ENCODE measurements around the gene EIF4B. TPM values are rescaled to one million over a fixed set of nuclear protein-coding genes. Genes with fewer than 3 reads are reported as not detected.

EIF4B gene
- total RNA-seq, 4 donors from 2014 or later: 297 to 484 (median 401) TPM

DNA sequence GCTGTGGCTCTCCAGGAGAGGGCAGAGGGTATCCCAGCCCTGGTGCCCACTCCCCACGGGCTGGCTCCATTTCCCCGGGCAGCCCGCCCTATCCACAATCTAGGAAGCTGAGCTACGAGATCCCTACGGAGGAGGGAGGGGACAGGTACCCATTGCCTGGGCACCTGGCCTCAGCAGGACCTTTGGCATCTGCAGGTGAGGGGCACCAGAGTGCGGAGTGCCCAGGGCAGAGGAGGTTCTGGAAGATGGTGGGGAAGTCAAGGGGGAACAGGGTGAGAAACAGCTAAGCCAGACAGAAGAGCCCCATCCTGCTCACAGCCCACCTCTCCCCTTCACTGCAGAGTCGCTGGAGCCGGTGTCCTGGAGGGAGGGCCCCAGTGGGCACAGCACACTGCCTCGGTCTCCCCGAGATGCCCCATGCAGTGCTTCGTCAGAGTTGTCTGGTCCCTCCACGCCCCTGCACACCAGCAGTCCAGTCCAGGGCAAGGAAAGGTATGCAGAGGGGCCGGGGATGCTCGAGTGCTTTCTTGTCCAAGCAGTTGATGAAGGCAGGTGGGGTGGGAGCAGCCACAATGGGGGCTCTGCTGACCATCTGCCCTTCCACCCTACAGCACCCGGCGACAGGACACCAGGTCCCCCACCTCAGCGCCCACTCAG lies 53.9 kb downstream of the EIF4B start:
- Histone ChIP-seq H3K4me3 (no peak overlapping the region), H3K9me3 (no peaks in the 10 kb centered on the region), H3K27ac (peak overlapping the region; percentile 36 to 100 (median 74)), H3K36me3 (peaks cover 10 to 100% (median 11%) of the 10 kb centered on the region in 3 donors), H3K27me3 (no peaks in the 10 kb centered on the region), H3K4me1 (peaks cover 0 to 100% (median 48%) of the 10 kb centered on the region in 4 donors)
- 78 to 86% methylated on average over 15 to 17 of the region's 17 CpGs for WGBS, 2 donors
- peak in 1 of 2 donors; percentile 11 for DNase-seq (ENCODE audit: low spot score in 2 of 2)
- TF ChIP-seq, protein P1, sequence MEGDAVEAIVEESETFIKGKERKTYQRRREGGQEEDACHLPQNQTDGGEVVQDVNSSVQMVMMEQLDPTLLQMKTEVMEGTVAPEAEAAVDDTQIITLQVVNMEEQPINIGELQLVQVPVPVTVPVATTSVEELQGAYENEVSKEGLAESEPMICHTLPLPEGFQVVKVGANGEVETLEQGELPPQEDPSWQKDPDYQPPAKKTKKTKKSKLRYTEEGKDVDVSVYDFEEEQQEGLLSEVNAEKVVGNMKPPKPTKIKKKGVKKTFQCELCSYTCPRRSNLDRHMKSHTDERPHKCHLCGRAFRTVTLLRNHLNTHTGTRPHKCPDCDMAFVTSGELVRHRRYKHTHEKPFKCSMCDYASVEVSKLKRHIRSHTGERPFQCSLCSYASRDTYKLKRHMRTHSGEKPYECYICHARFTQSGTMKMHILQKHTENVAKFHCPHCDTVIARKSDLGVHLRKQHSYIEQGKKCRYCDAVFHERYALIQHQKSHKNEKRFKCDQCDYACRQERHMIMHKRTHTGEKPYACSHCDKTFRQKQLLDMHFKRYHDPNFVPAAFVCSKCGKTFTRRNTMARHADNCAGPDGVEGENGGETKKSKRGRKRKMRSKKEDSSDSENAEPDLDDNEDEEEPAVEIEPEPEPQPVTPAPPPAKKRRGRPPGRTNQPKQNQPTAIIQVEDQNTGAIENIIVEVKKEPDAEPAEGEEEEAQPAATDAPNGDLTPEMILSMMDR (IDR thresholded peaks at IDR 0.05): no peak
- TF ChIP-seq POLR2A (IDR thresholded peaks at IDR 0.05): no peak
- TF ChIP-seq EP300 (IDR thresholded peaks at IDR 0.05): no peak

DNA sequence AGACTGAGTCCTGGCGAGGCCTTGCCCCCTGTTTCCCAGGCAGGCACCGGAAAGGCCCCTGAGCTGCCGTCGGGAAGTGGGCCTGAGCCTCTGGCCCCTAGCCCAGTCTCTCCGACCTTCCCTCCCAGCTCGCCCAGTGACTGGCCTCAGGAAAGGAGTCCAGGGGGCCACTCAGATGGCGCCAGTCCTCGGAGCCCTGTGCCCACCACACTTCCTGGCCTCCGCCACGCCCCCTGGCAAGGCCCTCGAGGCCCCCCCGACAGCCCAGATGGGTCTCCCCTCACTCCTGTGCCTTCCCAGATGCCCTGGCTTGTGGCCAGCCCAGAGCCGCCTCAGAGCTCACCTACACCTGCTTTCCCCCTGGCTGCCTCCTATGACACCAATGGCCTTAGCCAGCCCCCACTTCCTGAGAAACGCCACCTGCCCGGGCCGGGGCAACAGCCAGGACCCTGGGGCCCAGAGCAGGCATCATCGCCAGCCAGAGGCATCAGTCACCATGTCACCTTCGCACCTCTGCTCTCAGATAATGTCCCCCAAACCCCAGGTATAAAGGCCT lies 54.5 kb downstream of the EIF4B start:
- DNase-seq (ENCODE audit: low spot score in 2 of 2): peak in 1 of 2 donors; percentile 27
- Histone ChIP-seq H3K9me3 (no peaks in the 10 kb centered on the region), H3K36me3 (peaks cover 6 to 99% (median 10%) of the 10 kb centered on the region in 3 donors), H3K4me3 (no peak overlapping the region), H3K27ac (peak overlapping the region; percentile 32 to 100 (median 74)), H3K4me1 (peaks cover 0 to 100% (median 48%) of the 10 kb centered on the region in 4 donors), H3K27me3 (no peaks in the 10 kb centered on the region)
- TF ChIP-seq EP300 (IDR thresholded peaks at IDR 0.05): no peak
- TF ChIP-seq, protein P1 (IDR thresholded peaks at IDR 0.05): no peak
- no peak for TF ChIP-seq POLR2A (IDR thresholded peaks at IDR 0.05)
- WGBS, 2 donors: 65 to 67% methylated on average over 13 to 17 of the region's 18 CpGs

DNA sequence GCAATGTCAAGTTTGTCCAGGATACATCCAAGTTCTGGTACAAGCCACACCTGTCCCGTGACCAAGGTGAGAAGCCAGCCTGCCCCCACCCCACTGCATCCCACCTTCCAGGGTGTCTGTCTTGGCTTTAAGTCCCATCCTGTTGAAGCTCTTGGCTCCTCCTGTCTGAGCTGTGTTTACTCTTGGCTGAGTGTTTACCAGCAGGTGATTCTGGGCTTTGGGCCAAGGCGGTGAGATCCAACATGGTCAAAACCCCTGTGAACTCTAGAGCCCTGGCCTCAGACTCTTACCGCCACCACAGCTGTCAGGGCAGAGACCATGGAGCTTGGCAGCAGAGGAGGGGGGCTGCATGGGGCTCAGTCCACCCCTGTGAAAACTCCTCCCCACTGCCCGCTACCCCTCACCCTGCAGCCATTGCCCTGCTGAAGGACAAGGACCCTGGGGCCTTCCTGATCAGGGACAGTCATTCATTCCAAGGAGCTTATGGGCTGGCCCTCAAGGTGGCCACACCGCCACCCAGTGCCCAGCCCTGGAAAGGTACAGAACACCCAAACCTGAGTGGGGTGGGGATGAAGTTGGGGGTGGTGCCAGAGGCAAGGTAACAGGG lies 55.3 kb downstream of the EIF4B start:
- Histone ChIP-seq H3K27ac (peak overlapping the region; percentile 32 to 100 (median 74)), H3K36me3 (peaks cover 6 to 97% (median 10%) of the 10 kb centered on the region in 3 donors), H3K27me3 (no peaks in the 10 kb centered on the region), H3K4me3 (no peak overlapping the region), H3K9me3 (no peaks in the 10 kb centered on the region), H3K4me1 (peaks cover 0 to 100% (median 53%) of the 10 kb centered on the region in 4 donors)
- 78 to 82% methylated on average over 5 of the region's 5 CpGs for WGBS, 2 donors
- DNase-seq (ENCODE audit: low spot score in 2 of 2): peak in 1 of 2 donors; percentile 41
- TF ChIP-seq EP300 (IDR thresholded peaks at IDR 0.05) (peak in 1 of 2 donors; percentile 3), POLR2A (IDR thresholded peaks at IDR 0.05) (no peak)
- TF ChIP-seq, protein P1 (IDR thresholded peaks at IDR 0.05): peak in 1 of 5 experiments; percentile 12

DNA sequence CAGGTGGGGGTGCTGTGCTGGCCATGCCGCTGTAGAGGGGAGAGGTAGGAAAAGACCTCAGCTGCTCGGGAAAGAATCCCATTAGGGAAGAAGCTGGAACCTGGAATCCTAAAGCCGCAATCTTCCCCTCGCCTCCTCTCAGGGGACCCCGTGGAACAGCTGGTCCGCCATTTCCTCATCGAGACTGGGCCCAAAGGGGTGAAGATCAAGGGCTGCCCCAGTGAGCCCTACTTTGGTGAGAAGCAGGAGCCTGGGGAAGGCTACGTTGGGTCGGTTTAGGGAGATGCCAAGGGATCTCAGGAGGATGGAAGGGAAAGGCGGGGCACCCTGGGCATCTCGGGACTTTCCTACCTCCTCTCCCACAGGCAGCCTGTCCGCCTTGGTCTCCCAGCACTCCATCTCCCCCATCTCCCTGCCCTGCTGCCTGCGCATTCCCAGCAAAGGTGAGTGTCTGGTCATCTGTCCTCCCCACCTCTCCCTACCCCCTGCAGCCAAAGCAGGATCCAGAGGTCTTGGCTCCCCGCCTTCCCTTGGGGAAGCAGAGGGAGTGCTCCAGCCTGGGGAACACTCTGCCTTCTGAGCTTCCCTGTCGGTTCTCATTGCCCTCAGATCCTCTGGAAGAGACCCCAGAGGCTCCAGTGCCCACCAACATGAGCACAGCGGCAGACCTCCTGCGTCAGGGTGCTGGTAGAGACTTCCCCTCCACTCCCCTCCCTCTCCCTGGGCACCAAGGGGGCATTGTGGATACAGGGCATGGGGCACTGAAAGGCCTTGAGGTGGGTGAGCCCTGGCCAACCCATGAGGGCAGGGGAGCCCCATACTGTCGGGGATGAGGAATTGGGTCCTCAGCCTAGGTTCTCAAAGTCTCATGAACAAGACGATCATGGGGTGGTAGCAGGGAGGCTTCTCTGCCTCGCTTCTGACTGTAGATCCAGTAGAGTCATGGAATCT lies 56.0 kb downstream of the EIF4B start:
- DNase-seq (ENCODE audit: low spot score in 2 of 2): peak in 1 of 2 donors; percentile 14
- peak overlapping the region; percentile 32 to 100 (median 74) for H3K27ac ChIP-seq
- 63 to 72% methylated on average over 20 of the region's 20 CpGs for WGBS, 2 donors
- H3K9me3 ChIP-seq: no peaks in the 10 kb centered on the region
- H3K36me3 ChIP-seq: peaks cover 6 to 94% (median 10%) of the 10 kb centered on the region in 3 donors
- H3K27me3 ChIP-seq: no peaks in the 10 kb centered on the region
- peaks cover 0 to 100% (median 56%) of the 10 kb centered on the region in 4 donors for H3K4me1 ChIP-seq
- no peak overlapping the region for H3K4me3 ChIP-seq
- TF ChIP-seq POLR2A (IDR thresholded peaks at IDR 0.05) (no peak), EP300 (IDR thresholded peaks at IDR 0.05) (no peak)
- TF ChIP-seq, protein P1 (IDR thresholded peaks at IDR 0.05): no peak

Measured in tibial nerve (tissue), 4 donors.